GM19452 (cell line): ENCODE data around the gene GLUL.

ENCODE experiments used
- ATAC-seq: cut with Tn5 transposase; IDR thresholded peaks from one replicate; pipeline ENCODE4 v1.9.1; 2021; ENCODE audit not compliant: unreplicated experiment

The GLUL gene

GRCh38 chr1:182391362-182392049 is at the start of gene GLUL:
Gene GLUL (minus strand): TSS chr1:182391790. CDS start chr1:182388737, 3,053 bp downstream.
- ATAC-seq = peak; percentile 74

DNA sequence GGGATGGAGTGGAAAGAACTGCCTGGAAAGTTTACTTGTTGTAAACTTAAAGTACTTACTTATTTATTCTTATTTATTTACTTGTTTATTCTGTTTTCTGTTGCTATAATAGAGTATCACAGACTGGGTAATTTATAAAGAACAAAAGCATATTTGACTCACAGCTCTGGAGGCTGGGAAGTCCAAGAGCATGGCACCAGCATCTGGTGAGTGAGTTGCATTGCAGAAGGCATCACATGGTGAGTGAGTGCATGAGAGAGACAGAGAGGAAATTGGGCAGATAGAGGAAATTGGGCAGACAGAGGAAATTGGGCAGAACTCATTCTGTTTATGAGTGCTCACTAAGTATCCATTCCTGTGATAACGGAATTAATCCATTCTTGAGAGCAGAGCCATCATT is 46.7 kb upstream of the GLUL start:
- no peak for ATAC-seq

DNA sequence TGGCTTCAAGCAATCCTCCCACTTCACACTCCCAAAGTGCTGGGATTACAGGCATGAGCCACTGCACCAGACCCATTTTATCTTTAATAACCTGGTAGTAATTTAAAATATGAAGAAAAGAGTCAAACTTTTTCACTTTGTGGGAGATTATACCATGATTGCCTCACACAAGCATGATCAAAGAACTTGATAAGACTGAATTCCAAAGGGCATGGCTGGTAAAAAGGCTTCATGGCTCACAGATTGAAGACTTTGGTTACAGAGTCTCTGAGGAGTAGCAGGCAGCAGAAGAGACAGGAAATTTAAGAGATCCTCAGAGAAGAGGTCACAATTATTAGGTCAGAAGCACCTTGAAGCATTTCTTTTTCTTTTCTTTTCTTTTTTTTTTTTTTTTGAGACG is 42.0 kb upstream of the GLUL start:
- no peak for ATAC-seq

DNA sequence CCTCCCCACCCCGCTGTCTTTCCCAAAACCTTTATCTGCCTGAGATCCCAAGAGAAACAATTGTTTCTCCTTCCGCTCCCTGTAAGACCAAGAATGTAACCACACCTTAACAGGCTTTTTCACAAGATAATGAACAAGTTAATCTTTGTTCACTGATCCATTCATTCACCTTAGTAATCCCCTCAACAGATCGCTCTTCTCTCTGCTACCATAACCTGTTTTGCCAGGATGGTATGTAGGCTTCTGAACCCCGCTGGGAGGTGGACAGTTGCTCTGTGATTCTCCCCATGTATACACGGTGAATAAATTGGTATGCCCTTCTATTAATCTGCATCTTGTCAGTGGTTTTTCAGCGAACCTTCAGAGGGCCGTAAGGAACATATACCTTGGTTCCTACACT is 39.7 kb upstream of the GLUL start:
- ATAC-seq = no peak

DNA sequence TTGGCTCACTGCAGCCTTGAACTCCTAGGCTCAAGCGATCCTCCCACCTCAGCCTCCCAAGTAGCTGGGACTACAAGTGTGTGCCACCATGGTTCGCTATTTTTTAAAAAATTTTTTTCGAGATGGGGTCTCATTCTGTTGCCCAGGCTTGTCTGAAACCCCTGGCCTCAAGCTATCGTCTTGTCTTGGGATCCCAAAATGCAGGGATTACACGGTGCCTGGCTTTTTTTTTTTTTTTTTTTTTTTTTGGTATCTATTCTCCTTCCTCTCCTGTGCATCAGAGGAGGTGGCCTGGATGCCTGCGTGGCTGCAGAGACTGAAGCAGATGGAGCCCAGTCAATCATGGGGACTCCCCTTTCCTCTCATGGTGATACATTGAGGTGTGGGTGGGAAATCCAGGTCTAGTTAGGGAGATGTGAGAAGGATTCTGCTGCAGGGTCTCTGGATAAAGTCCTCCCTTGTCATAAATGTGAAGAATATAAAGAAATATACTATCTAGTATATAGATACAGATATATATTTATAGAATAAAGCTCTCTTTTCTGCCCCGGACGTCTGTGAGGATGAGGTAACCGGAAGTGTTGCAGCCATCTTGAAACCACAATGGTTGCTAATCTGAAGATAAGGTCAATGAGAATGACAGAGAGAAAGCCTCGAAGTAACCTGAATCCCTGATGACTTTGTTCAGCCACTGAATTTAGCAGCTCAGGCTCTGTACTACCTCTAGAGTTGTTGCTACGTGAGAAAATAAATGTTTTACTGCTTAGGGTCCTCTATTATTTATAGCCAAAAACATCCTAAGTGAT is 38.9 kb upstream of the GLUL start:
- no peak for ATAC-seq

- no peak for ATAC-seq
Measured at GRCh38 chr1:182428043-182428442, 36.5 kb upstream of the GLUL start.

- peak; percentile 74 for ATAC-seq
Measured at GRCh38 chr1:182426442-182427430, 35.1 kb upstream of the GLUL start.

DNA sequence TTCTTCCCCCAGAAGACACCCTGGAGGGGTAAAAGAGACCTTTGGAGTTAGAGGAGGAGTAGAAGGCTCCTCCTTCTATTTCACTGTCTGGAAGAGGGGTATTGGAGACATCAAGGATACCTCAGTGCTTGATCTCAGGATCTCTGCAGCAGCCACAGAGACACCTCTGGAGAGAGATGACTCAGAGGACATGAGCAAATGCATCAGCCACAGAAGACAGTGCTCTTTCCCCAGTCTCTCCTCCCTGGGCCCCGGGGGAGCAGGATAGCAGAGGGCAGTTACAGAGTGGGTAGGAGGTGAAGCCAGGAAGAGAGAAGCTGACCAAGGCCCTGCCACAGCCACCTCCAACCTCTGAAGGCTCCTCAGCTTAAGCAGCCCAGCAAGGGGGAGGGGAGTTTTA is 24.2 kb upstream of the GLUL start:
- ATAC-seq = no peak

GRCh38 chr1:182413969-182414368 is 22.4 kb upstream of the GLUL start:
- no peak for ATAC-seq

DNA sequence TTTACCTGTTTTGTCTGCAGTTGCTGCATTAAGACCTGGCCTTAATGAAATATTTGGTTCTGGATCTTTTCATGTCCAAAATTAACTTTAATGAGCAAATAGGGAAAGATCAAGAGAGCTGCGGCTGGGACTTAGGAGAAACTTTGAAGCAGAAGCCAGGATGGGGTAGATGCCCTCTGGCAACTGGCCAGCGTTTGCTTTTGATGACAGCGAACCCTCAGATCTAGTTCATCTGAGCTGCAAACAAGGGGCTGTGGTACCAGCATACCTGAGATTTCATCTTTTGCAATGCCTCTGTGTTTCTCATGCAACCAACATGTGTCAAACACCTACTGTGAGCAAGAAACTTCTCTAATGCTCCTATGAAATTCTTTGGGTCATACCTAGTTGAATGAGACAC is 21.9 kb upstream of the GLUL start:
- no peak for ATAC-seq

- no peak for ATAC-seq
Measured at GRCh38 chr1:182410620-182411273, 19.2 kb upstream of the GLUL start.

DNA sequence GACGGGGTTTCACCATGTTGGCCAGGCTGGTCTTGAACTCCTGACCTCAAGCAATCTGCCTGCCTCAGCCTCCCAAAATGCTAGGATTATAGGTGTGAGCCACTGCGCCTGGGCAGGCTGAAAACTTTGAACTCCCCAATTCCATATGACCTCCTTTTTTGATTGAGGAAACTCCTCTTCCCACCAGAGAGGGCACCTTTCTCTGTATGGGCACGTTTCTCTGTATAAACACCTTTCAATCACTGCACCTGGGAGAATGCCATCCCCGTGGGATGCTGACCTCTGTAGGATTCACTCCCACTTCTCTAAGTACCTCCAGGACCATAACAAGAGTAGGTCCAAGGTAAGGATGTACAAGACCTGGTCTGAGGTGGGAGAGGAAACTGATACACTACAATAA is 18.5 kb upstream of the GLUL start:
- ATAC-seq = no peak

DNA sequence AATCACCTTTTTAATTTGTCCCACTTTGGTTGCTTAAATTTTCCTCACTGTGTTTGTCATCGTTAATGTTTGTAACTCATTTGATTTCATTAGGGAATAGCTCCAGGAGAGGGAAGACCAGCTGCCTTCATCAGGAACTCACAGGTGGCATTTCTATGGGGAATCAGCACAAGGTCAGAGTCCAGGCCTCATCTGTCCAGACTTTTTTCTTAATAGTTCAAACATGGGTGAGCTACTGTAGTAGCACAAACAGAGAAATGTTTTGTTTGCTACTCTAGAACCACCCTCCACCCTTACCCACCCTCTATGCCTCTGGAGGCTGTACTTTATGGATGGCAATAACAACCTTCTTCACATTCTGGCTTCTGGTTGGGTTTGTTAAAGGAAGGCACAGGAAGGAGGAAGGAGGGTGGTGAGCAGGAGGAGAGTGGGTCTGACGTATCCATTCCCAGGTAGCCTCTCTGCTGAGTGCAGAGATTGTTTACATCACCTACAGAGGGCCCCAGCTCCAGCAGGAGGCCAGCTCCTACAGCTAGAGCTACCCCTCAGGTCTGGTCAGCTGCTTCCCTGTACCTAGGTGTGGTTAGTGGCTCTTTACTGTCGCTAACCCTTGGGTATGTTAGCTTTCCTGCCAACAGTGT is 17.0 kb upstream of the GLUL start:
- ATAC-seq = no peak

DNA sequence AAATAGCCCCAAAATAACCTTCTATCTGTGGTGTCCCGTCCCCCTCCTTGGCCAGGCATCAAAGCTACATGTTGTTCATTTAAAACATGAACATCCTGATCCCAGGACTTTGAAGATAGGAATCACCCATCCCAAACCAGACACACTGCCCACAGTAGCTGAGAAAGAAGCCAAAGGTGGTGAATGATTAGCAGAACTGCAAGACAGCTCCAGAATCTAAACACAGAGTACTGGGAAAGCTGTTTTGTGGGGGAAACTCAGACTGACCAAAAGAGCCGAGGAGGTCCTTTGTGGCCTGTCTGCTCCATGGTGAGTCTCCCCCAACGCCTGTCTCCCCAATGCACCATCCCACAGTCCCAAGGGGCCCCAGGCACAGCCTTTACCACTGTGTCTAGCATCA is 16.1 kb upstream of the GLUL start:
- no peak for ATAC-seq

GRCh38 chr1:182406012-182406411 is 14.4 kb upstream of the GLUL start:
- ATAC-seq = no peak

- ATAC-seq = no peak
Measured at GRCh38 chr1:182405578-182405977, 14.0 kb upstream of the GLUL start.

- ATAC-seq = no peak
Measured at GRCh38 chr1:182404781-182405180, 13.2 kb upstream of the GLUL start.

GRCh38 chr1:182400567-182400966 is 9.0 kb upstream of the GLUL start, which contains the start of gene TEDDM1:
Gene TEDDM1 (minus strand): TSS chr1:182400667. CDS start chr1:182400485, 182 bp downstream.
- no peak for ATAC-seq

- ATAC-seq = no peak
Measured at GRCh38 chr1:182397653-182398393, 6.2 kb upstream of the GLUL start.

- no peak for ATAC-seq
Measured at GRCh38 chr1:182395906-182396305, 4.3 kb upstream of the GLUL start.
